PFSK-1 (cell line): ENCODE data around the gene EYA2.

Source experiments
- POLR2AphosphoS5 ChIP-seq: IDR thresholded peaks from 2 replicates; pipeline ENCODE4 v1.6.1; 2012; ENCODE audit warnings: low read depth, mild to moderate bottlenecking, control low read depth, low read length, moderate library complexity
- TAF1 ChIP-seq: IDR thresholded peaks from 2 replicates; pipeline ENCODE4 v1.6.1; 2012; ENCODE audit warnings: low read length, control low read depth, borderline replicate concordance; ENCODE audit not compliant: insufficient read depth
- TF ChIP-seq, protein P1 (sequence below), 2 experiments: IDR thresholded peaks; 2 replicates each; pipeline versions ENCODE4 v1.6.1 to v1.8.0; 2011 to 2012; ENCODE audit warnings: low read depth in 2 of 2, low read length in 2 of 2, control low read depth in 1 of 2, inconsistent platforms in 1 of 2, mild to moderate bottlenecking in 1 of 2, moderate library complexity in 1 of 2; ENCODE audit not compliant: insufficient read depth in 1 of 2

DNA sequence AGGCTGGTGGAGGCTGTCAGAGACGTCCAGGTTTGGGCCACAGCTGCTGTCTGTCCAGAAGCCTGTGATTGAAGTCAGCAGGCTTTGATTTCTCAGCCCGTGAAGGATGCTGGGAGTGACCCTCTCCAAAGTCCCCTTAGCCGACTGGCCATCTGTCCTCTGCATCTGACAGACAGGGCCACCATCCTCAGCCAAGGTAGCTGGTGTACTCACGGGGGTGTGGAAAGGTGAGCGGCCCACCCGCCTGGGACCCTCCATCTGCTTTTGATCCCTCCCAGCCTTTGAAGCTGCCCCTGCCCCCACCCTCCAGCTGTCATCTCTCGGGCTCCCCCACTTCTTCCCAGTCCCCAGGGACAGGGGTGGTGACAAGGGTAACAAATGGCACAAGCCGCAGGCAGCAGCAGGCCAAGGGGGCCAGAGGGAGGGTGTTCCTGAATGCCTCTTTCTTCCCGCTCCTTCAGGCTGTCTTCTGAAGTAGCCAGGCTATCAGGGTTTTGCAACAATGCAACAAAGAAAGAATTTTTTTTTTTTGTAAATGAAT is 84.4 kb downstream of the EYA2 start:
- TF ChIP-seq POLR2AphosphoS5: no peak
- no peak for TF ChIP-seq TAF1
- TF ChIP-seq, protein P1, sequence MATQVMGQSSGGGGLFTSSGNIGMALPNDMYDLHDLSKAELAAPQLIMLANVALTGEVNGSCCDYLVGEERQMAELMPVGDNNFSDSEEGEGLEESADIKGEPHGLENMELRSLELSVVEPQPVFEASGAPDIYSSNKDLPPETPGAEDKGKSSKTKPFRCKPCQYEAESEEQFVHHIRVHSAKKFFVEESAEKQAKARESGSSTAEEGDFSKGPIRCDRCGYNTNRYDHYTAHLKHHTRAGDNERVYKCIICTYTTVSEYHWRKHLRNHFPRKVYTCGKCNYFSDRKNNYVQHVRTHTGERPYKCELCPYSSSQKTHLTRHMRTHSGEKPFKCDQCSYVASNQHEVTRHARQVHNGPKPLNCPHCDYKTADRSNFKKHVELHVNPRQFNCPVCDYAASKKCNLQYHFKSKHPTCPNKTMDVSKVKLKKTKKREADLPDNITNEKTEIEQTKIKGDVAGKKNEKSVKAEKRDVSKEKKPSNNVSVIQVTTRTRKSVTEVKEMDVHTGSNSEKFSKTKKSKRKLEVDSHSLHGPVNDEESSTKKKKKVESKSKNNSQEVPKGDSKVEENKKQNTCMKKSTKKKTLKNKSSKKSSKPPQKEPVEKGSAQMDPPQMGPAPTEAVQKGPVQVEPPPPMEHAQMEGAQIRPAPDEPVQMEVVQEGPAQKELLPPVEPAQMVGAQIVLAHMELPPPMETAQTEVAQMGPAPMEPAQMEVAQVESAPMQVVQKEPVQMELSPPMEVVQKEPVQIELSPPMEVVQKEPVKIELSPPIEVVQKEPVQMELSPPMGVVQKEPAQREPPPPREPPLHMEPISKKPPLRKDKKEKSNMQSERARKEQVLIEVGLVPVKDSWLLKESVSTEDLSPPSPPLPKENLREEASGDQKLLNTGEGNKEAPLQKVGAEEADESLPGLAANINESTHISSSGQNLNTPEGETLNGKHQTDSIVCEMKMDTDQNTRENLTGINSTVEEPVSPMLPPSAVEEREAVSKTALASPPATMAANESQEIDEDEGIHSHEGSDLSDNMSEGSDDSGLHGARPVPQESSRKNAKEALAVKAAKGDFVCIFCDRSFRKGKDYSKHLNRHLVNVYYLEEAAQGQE (IDR thresholded peaks at IDR 0.05; ENCODE audit: insufficient read depth in 1 of 2, low read depth in 2 of 2, low read length in 2 of 2): no peak
